ENCODE data around the gene KIT.
A peak's percentile ranks its signal among the peaks of the same experiment; 100 is the strongest.

The KIT gene

GRCh38 chr4:54742636-54743399 is 85.1 kb downstream of the KIT start:
- in situ Hi-C loops (cut with HindIII; ENCODE audit: low sequenced_read_pairs) = no loop called here
- H3K4me3 ChIP-seq (ENCODE audit: low read depth, low read length) = no peak overlapping the region
- TF ChIP-seq CTCF (IDR thresholded peaks at IDR 0.05; ENCODE audit: low read depth, low read length, missing control alignments) = no peak
- no peak for DNase-seq (ENCODE audit: low read depth)

- no peak for TF ChIP-seq CTCF (IDR thresholded peaks at IDR 0.05; ENCODE audit: low read depth, low read length, missing control alignments)
- in situ Hi-C loops (cut with HindIII; ENCODE audit: low sequenced_read_pairs) = no loop called here
- DNase-seq (ENCODE audit: low read depth) = no peak
- no peak overlapping the region for H3K4me3 ChIP-seq (ENCODE audit: low read depth, low read length)
These were observed 85.8 kb downstream of the KIT start for GRCh38 chr4:54743562-54743961.

DNA sequence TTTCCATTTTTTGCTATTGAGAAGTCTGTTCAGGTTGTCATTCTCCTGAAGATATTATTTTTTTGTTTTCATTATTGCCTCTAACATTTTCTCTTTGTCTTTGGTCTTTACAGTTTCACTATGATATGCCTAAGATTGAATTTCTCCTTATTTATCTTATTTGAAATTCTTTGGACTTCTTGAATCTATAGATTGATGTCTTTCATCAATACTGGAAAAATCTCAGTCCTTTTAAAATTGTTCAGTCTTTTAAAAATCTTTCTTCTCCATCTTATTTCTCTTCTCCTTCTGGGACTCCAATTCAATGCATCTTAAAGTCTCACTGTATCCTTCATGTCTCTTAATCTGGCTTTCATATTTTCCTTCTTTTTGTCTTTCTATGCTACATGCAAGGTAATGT is 86.7 kb downstream of the KIT start:
- no peak for TF ChIP-seq CTCF (IDR thresholded peaks at IDR 0.05; ENCODE audit: low read depth, low read length, missing control alignments)
- no peak for DNase-seq (ENCODE audit: low read depth)
- in situ Hi-C loops (cut with HindIII; ENCODE audit: low sequenced_read_pairs) = no loop called here
- H3K4me3 ChIP-seq (ENCODE audit: low read depth, low read length) = no peak overlapping the region

- no peak for TF ChIP-seq CTCF (IDR thresholded peaks at IDR 0.05; ENCODE audit: low read depth, low read length, missing control alignments)
These were observed 87.4 kb downstream of the KIT start for GRCh38 chr4:54745031-54745770.

GRCh38 chr4:54746218-54746617 is 88.5 kb downstream of the KIT start:
- no peak overlapping the region for H3K4me3 ChIP-seq (ENCODE audit: low read depth, low read length)
- in situ Hi-C loops (cut with HindIII; ENCODE audit: low sequenced_read_pairs) = no loop called here
- no peak for TF ChIP-seq CTCF (IDR thresholded peaks at IDR 0.05; ENCODE audit: low read depth, low read length, missing control alignments)
- peak; percentile 46 for DNase-seq (ENCODE audit: low read depth)

More at GRCh38 chr4:54745031-54745770, 87.4 kb downstream of the KIT start:
- in situ Hi-C loops (cut with HindIII; ENCODE audit: low sequenced_read_pairs) = no loop called here
- no peak overlapping the region for H3K4me3 ChIP-seq (ENCODE audit: low read depth, low read length)
- no peak for DNase-seq (ENCODE audit: low read depth)

DNA sequence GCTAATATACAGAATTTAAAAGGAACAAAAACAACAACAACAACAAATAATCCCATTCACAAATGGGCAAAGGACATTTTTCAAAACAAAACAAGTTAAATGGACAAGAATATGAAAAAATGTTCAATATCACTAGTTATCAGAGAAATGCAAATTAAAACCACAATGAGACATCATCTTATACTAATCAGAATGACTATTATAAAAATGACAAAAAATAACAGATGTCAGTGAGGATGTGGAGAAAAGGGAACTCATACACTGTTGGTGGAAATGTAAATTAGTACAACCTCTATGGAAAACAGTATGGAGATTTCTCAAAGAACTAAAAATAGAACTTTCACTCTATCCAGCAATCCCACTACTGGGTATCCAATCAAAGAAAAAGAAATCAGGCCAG is 92.6 kb downstream of the KIT start:
- no peak overlapping the region for H3K4me3 ChIP-seq (ENCODE audit: low read depth, low read length)
- no peak for DNase-seq (ENCODE audit: low read depth)
- in situ Hi-C loops (cut with HindIII; ENCODE audit: low sequenced_read_pairs) = no loop called here
- no peak for TF ChIP-seq CTCF (IDR thresholded peaks at IDR 0.05; ENCODE audit: low read depth, low read length, missing control alignments)

Measured in astrocyte of the cerebellum (primary cell).